GM21381 (cell line): ENCODE results near the gene CASKIN1.
"Not testable (repeated sequence)": the region's sequence is repeated elsewhere in the genome, so short reads cannot be mapped to it uniquely, and the experiment has no call there.

Experiments
- ATAC-seq: cut with Tn5 transposase; IDR thresholded peaks from one replicate; pipeline ENCODE4 v1.9.1; 2021; ENCODE audit warnings: mild to moderate bottlenecking, moderate library complexity; ENCODE audit not compliant: unreplicated experiment

The CASKIN1 gene

DNA sequence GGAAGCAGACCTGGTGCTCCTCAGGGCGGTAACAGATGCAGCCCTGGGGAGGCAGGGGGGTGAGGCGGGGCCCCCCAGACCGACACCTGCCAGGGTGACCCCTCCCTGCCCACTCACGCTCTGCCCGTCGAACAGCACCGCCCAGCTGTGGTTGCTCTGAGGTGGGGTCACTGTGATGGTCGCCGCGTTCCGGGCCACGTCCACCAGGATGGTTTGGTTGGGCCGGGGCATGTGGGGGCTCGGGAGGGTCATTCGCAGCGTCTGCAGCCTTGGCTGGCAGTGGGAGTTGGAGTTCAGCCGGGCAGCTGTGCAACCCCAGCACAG is 13.6 kb upstream of the CASKIN1 start:
- ATAC-seq: no peak

DNA sequence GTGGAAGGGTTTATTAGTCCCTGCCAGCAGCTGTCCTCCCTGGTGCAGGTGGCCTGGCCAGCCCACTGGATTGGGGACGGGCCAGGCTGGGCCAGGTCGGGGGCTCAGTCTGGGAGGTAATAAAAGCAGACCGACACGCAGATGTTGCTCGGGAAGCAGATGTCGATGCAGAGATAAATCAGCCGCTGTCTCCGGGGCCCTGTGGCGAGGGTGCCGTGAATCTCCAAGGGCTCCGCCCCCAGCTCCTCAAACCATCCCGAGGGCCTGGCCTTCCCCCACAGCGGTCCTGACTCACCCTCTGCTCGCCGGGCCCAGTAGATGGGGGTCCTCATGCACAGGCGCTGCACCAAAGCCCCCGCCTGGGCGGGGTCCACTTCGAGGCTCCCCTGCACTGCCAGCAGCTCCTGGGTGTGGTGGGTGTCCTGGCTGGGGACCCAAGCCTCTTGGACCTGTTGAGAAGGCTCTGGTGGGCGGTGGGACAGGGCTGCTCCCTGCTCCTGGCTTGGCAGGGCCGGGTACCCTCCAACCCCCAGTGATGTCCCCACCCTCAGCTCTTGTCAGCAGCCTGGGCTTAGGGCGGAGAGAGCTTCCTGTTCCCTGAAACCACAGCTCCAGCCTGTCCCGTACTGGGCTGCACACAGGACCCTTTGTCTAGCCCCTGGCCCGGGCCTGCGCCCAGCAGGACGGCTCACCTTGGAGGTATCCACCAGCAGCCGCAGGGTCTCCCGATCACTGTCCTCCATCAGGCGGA is 13.0 kb upstream of the CASKIN1 start:
- no peak for ATAC-seq

DNA sequence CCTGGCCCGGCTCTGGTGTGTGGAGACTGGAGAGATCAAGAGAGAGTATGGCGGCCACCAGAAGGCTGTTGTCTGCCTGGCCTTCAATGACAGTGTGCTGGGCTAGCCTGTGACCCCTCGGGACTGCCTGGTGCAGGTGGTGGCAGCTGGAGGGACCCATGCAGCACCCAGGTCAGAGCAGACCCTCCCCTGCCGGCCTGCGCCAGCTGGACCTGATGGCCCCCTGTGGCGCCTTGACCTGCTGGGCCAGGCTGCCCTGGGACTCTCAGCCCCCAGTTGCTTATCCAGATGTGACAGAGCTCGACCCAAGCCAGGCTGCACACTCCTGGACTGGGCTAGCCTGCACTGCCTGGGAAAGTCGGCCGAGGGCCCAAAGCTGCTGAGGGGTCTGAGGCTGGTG is 12.4 kb upstream of the CASKIN1 start:
- no peak for ATAC-seq

DNA sequence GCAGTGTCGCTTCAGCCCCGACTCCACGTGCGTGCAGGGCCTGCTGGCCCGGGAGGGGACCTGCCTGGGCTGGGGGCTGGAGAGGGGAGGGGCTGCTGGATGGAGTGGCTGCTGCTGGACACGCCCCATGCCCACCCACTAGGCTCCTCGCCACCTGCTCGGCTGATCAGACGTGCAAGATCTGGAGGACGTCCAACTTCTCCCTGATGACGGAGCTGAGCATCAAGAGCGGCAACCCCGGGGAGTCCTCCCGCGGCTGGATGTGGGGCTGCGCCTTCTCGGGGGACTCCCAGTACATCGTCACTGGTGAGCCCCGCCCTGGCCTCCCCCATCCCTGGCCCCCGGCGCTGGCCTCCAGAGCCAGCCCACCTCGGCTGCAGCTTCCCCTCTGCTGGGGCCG is 11.9 kb upstream of the CASKIN1 start:
- ATAC-seq: no peak

DNA sequence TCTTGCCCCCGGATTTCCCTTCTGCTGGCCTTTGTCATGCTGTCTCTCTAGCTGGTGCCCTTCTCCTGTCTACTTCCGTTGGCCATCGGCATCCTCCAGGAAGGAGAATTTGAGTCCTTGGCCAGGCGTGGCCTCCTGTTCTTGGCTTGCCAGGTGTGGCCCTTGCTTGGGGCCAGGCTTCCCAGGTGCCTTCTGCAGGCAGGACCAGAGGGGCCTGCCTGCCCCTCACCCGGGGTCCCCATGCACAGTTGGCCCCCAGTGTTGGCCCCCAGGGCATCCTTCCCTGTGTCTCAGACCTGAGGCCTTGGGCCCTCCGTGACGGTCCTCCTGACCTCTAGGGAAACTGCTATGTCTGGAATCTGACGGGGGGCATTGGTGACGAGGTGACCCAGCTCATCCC is 11.5 kb upstream of the CASKIN1 start:
- no peak for ATAC-seq

DNA sequence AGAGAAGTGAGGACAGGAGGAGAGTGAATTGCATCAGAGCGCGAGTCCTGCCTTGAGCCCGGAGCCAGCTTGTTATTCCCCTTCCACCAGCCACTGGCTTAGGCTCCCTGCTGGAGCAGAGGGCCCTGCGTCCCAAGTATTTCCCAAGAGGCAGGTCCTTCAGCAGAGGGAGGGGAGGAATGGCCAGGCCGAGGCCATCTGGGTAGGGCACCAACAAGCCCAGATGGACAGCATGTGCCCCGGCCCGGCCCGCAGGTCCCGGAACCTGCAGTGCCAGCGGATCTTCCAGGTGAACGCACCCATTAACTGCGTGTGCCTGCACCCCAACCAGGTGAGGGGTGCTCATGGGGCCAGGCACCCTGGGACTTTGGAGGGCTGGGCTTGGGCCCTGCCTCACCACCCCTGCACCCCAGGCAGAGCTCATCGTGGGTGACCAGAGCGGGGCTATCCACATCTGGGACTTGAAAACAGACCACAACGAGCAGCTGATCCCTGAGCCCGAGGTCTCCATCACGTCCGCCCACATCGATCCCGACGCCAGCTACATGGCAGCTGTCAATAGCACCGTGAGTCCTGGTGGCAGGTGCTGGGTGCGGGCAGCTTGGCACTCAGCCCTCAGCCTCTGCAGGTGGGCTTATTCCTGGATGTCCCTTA is 10.5 kb upstream of the CASKIN1 start:
- no peak for ATAC-seq

DNA sequence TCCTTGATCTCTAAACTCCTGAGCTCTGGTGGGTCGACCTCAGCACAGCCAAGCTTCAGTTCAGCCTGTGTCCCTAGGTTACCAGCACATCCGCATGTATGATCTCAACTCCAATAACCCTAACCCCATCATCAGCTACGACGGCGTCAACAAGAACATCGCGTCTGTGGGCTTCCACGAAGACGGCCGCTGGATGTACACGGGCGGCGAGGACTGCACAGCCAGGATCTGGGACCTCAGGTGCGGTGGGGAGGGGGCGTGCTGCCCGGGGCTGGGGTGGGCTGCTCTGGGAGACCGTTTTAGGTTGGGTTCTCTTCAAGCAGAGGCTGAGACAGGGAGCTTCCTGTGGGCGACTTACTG is 10.0 kb upstream of the CASKIN1 start:
- ATAC-seq: no peak

DNA sequence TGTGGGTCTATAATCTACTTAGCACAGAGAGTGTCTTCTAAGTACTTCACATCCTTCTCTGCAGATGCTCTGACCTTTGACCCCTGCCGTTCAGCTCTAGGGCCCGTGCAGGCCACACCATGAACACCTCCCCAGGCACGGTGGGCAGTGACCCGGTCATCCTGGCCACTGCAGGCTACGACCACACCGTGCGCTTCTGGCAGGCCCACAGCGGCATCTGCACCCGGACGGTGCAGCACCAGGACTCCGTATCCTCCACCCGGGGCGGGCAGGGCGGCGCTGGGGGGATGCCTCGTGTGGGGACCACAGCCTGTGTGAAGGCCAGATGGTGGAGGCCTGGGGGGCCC is 9.5 kb upstream of the CASKIN1 start:
- peak; percentile 10 for ATAC-seq

DNA sequence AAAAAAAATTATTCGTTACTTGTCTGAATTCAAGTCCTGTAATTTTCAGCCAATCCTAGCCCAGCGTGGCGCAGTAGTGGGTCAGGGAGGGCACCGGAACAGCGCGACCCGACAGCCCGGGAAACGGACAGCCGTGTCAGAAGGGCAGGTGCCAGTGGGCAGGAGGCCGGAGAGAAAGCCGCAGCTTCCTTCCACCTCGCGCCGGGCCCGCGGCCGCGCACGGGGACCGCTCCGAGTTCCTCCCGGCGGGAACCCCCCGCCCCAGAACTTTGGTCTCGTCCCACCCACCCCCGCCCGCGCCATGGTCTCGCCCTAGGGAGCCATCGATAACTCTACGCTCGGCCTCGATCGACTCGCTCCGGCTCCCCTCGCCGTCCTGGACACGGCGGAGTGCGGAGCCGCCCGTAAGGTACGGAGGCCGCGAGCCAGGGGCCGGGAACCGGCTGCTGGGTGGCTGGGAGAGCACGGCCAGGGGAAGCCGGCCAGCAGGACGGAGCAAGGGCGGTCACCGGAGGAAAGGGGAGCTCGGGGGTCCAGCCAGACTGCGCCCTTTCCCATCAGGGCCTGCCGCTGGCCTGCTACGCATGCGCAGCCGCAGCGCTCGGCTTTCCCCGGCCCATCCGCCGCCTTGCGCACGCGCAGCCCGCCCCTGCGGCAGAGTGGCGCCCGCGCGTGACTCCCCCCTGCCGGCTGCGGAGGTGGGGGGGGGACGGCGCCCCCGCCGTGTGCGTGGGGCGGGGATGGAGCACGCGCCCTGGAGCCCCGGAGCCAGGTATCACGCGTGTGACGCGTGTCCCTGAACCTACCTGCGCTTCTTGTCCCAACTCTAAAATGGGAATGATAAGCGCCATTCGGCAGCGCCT is 8.9 kb upstream of the CASKIN1 start, which contains the start of gene MLST8:
TSS of gene MLST8 (plus strand) at position 351 of the 863 bp plus-strand sequence. CDS start 632 bp downstream, outside the sequence.
- ATAC-seq: peak; percentile 71

DNA sequence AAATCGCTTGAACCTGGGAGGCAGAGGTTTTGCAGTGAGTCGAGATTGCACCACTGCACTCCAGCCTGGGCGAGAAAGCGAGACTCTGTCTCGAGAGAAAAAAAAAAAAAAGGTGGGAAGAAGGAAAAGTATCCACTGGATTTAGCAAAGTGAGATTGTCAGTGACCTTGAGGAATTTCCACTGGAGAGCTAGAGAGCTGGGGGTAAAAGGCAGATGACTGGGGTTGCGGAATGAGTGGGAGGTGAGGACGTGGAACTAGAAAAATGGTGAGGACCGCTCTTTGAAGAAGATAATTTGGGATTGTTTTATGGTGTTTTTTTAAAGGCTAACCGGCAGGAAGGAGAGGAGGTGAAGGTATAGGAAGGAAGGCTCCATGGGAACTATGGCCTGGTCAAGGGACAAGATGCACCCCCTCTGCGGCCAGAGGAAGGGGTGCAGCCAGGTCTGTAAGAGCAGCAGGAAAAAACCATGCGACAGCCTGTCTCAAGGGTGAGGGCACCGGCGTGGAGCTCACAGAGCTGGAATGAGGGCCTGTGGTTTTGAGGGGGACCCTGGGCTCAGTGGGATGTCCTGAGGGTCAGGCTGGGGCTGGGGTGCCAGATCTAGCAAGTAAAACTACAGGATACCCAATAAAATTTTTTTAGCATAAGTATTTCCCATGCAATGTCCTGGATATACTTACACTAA is 8.2 kb upstream of the CASKIN1 start:
- ATAC-seq: no peak

DNA sequence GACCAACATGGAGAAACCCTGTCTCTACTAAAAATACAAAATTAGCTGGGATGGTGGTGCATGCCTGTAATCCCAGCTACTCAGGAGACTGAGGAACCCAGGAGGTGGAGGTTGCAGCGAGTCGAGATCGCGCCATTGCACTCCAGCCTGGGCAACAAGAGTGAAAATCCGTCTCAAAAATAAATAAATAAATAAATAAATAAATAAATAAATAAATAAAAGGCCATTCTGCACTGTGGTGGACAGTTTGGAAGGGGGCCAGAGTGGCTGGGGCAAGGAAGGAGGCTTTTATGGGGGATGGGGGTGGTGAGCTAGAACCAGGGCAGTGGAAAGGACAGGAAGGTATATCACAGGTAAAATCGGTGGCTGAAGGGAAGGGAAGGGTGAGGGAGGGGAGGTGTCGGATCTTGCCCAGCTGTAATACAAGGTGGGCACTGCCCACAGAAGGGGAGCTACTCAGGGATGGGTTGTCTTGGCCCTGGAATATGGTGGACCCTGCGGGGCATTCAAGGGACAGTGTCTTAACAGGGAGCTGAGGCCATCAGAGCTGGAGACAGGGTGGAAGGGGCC is 6.8 kb upstream of the CASKIN1 start:
- ATAC-seq: not testable (repeated sequence)

DNA sequence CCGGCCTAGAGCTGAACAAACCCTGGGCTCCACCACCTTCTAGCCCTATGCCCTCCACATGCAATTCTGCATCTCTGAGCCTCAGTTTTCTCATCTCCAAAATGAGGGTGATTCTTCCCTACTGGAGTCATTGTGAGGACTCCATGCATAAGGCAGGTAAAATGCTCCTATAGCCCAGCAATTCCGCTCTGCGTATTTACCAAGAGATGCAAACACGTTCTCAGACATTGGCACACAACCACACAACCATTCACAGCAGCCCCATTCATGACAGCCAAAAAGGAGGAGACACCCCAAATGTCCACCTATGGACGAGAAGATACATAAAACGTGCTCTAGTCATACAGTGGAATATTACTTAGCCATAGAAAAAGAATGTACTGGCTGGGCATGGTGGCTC is 3.9 kb upstream of the CASKIN1 start:
- no peak for ATAC-seq

DNA sequence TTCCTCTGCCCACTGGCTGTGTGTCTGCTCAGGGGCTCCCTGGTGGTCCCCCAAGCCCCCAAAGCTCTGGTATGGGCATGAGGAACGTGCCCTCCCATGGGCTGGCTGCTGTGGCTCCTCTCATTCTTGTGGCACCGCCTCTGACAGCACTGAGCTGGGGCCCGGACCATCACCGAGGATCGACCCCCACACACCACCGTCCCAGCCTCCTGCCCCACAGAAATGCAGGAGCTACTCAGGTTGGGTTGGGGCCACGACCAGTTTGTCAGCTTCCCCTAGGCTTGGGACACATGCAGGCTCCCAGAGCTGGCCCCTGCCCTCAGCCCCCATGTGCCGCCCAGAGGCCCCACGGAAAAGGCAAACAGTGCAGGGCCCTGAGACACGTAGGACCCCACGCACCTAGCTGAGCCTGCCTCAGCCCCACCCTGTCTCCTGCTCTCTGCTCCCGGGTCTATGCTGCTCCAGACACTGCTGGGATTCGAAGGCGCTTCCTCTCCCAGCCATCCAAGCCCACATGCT is 3.3 kb upstream of the CASKIN1 start:
- ATAC-seq: no peak

DNA sequence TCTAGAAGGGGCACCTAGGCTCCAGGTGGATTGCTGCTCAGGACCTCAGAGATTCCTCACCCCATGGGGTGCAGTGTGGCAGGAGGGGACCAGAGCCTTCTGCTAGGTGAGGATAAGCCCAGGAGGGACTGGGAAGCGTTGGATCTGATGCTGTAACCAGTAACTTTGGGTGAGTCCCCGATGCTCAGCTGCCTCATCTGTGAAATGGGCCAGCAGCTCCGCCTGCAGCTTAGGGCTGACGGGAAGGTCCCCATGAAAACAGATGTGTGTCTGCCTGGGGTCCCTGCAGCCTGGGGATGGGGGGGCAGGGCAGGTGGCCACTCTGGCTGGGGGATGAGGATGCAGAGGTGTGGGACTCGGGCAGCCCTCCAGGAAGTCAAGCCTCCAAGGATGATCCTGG is 2.7 kb upstream of the CASKIN1 start:
- ATAC-seq: no peak

DNA sequence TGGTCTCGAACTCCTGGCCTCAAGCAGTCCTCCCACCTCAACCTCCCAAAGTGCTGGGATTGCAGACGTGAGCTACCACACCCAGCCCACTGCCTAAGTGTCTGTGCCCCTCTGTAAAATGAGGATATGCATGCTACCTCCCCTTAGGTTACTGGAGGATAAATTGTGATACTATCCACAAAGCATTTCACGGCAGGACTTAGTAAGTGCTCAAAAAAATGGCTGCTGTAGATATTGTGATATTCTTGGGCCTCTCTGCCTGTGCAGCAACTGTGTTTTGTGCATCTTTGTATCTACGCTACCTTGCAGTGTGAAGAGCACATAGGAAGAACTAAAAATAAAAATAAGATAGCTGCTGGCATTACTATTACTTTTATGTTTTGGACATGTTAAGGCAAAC is 1.9 kb upstream of the CASKIN1 start:
- ATAC-seq: no peak

DNA sequence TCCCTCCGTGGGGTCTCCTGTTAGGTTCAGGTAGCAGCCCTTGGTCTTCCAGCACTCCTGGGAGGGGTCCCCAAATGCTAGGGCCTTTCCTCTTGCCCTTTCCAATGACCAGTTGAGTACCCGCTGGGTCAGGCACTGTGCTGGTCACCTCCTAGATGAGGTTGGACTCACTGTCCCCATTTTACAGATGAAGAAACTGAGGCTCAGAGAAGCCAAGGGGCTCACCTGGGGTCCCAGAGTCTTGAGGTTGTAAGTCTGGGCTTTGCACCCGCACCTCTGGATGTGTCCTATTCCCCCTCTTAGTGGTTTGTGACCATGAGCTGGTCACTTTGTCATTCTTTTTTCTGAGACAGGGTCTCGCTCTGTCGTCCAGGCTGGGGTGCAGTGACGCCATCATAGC is 1.4 kb upstream of the CASKIN1 start:
- ATAC-seq: no peak

DNA sequence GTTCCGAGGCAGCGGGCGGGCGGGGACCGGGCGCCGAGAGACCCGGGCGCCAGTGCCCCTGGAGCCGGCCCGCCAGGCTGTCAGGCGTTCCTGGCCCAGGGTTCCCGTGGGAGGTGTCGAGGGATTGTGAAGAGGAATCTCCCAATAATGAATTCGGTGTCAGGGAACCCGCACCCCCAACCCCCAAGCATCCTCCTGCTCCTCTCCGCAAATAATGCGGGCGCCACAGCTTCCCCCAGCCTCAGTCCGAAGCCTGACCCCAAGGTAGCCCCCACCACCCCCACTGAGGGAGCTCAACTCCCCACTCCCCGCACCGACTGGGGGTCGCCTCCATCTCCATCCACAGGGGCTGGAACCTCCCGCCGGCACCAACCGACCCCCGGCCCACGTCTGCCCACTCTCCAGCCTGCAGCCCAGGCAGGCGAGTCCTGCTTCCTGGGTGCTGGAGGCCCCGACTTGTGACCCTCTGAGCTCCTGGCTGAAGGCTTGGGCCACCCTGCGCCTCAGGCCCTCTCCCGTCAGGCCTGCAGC is 641 bp upstream of the CASKIN1 start:
- ATAC-seq: no peak

DNA sequence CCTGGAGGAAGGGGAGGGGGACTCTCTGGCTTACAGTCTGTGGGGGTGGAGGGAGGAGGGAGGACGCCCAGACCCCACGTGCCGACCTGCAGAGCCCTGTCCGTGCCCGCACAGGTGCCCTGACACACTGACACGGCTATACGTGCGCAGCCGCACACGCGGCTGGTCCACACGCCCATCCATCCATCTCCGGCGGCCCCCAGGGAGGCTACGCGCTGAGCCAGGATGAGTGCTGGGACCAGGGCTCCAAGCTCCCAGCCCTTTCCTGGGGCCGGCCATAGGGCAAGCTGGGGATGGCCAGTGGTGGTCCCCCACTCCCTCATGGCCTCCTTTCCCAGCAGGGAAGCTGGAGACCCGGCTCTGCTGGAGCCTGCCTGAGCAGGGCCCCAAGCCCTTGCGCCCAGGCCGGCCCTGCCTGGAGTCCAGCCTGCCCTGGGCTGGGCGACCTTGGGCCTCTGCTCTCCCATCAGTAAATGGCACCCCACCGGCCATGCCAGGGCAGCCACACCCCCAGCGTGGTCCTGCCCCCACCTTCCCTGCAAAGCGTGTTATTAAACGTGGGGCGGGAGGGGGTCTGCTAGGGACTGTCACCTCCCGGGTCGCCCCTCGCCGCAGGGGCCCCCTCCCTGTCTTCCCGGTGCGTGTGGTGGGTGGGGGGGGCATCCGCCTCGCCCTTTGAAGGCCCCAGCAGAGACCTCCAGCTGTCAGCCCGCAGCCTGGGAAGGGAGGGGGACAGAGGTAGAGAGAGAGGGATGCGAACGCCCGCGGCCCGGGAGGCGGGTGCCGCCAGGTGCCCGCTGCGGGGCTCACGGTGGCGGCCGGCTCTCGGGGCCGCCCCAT is 863 bp downstream of the CASKIN1 start:
- no peak for ATAC-seq

DNA sequence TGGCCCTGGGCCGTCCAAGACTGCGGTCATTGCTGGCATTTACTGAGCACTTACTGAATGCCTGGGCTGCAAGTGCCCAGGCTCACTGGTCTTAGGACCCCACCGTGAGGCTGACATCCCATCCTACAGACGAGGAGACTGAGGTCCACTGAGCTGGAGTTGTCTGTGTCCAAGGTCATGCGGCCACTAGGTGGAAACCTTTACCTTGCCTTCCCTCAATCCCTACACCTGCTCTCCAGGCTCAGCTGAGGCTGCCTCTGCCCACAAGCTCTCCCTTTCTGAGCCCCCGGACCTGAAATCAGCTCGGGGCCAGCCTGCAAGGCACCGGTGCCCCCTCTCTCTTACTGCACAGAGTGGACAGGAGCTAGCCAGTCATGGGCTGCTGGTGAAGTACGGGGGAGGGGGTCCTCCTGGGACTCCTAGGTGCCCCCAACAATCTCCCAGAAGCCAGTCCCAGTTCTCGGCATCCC is 1.5 kb downstream of the CASKIN1 start:
- ATAC-seq: no peak
